HG03442 (cell line): ENCODE results near the gene UBAC2.

Experiments
- ATAC-seq: cut with Tn5 transposase; IDR thresholded peaks from one replicate; pipeline ENCODE4 v1.9.1; 2021; ENCODE audit warnings: mild to moderate bottlenecking, moderate library complexity; ENCODE audit not compliant: unreplicated experiment

UBAC2 gene

DNA sequence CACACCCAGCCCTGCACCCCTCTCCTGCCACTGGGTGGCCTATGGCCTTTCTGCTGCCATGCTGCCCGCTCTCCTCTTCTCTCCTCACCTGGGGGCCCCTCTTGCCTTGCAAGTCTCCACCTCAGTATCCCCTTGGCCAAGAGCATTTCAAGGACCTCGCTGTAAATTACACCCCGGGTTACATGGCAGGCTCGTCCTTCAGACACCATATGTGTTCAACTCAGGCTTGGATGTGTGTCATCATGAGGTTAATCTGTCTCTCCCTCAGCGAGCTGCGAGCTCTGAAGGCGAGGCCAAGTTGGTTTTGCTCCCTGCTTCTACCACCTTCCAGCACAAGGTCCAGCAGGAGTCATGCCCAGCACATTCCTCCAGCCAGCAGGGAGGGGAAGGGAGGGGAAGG is 225.8 kb downstream of the UBAC2 start:
- ATAC-seq = no peak

DNA sequence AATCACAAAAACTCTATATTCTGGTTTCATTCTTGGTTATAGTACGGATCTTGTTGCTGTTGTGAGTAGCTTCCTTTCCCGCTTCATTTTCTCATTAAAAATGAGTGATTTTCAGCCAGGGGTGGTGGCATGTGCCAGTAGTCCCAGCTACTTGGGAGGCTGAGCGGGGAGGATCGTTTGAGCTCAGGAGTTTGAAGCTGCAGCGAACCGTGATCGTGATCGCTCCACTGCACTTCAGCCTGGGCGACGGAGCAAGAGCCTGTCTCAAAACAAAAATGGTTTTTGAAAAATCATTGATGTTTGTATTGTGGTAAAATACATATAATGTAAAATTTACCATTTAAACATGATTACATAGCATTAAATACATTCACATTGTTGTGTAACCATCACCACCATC is 229.0 kb downstream of the UBAC2 start:
- ATAC-seq = no peak

DNA sequence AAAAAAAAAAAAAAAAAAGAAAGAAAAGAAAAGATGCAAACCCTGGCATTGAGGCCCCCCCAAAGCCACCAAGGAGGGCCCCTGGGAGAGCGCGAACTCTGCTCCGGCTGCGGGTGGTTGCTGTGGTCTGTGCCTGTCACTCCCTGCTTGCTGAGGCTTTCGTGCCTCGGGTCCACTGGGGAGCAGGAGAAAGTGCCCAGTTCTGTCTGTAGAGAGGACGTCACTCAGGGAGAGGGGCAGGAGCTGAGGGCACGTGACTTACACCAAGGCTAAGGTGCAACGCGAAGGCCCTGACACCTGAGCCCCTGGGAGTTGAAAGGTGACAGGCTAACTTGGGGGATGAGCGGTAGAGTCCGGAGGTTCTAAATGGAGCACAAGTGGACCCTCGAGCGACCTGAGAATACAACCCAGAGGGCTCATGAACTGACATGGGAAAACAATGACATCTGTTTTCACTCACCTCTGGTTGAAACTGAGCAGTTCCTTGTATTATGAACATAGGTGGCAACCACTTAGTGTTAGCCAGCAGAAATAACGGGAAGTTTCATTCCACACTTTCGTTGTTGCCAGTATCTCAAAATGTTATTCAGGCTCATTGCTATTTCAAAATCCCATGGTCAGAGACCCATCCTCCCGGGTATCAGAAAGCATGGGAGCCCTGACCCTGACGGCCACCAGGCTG is 231.4 kb downstream of the UBAC2 start:
- peak; percentile 18 for ATAC-seq

- ATAC-seq = peak; percentile 54
Observed at GRCh38 chr13:99432609-99433542, 232.2 kb downstream of the UBAC2 start.

- ATAC-seq = no peak
Observed at GRCh38 chr13:99433543-99434075, 233.0 kb downstream of the UBAC2 start.

- no peak for ATAC-seq
Observed at GRCh38 chr13:99434258-99434788, 233.7 kb downstream of the UBAC2 start.

DNA sequence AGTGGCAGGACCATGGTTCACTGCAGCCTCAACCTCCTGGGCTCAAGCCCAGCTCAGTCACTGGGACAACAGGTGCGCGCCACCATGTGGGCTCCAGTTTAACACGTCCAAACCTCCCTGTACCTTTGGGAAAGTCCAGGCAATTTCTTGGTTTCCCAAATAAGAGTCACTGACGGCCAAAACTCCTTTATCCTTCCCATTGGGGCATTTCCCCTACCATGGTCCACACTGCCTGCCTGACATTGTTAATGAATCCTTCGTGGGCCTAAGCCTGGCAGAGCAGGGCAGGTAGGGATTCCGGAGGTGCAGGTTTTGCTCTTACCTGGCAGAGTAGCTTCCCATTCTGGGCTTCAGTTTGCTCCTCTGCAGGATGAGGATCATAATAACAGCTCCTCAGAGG is 234.5 kb downstream of the UBAC2 start:
- ATAC-seq = no peak

DNA sequence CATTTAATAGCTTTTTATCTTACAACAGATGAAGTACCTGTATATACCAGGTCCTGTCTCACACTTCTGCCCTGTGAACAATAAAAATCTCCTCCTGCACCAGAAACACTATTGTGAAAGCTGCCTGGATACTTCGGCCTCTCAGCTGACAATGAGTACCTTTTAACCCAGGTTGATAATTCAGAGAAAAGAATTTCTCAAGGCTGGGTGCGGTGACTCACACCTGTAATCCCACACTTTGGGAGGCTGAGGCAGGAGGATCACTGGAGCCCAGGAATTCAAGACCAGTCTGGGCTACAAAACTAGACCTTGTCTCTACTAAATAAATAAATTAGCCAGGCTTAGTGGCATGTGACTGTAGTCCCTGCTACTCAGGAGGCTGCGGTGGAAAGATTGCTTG is 235.3 kb downstream of the UBAC2 start:
- no peak for ATAC-seq
